Stimulated activated CD8-positive, alpha-beta memory T cell treated with anti-CD3 and anti-CD28 coated beads, Interleukin-12 subunit alpha, Interleukin-12 subunit beta, amount 100 ng/mL, for 24 hours (primary cell): ENCODE data around the gene CDHR2.
"Not testable (repeated sequence)": the region's sequence is repeated elsewhere in the genome, so short reads cannot be mapped to it uniquely, and the experiment has no call there.

ENCODE experiments used
- DNase-seq: peaks from one replicate; pipeline ENCODE4 v3.0.0-alpha.2; 2020; ENCODE audit errors: extremely low read depth

CDHR2 gene

DNA sequence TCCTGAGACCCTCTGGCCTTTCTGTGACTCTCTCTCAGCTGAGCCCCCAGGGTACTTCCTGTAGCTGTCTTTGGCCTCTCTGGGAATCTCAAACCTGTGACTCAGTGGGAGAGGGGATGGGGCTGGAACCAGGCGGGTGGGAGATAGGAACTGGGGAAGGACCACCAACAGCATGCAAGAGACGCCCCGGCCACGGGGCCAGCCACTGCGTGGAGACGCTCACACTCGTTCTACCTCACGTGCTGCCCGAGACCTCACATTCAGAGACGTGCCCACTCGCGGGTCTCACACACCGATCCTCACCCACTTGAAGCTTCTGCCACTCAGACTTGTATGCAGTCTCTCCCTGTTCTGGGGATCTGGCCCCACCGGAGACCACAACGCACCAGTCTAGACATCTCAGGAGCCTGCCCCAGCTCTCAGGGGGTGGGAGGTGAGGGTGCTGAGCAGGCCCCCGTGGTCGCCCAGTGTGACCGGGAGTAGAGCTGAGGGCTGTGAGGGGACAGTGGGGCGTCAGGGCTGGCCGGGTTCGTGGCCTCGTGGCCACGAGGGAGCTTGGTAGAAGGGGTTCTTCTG is 47.0 kb downstream of the CDHR2 start:
- DNase-seq = no peak

DNA sequence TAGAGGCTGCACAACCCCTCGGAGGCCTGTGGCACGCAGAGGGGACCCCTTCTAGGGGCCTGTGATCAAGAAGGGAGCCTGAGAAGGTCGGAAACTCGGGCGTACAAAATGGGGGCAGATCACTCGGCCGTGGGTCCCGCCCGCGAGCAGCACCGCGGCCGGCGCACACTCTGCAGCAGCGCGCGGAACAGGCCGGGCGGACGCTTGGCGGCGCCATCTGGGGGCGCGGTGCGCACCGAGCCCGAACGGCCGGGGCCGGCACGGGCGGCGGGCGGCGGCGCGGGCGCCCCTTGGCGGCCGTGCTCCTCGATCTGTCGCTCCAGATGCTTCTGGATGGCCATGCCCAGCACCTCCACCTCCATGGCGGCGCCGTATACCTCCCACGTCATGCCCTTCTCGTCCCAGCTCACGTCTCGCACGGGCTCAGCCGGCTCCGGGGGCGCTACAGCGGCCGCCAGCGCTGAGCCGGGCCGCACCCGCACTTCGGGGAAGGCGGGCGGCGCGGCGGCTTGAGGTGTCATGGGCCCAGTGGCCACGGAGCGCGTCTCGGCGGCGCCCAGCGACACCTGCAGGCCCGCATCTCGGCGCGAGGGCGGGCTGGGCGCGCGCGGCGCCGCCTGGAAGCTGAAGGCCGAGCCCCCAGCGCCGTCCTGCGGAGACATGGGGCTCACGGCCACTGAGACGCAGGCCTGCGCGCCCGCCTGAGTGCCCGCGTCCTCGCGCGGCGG is 47.7 kb downstream of the CDHR2 start:
- peak; percentile 25 for DNase-seq

DNA sequence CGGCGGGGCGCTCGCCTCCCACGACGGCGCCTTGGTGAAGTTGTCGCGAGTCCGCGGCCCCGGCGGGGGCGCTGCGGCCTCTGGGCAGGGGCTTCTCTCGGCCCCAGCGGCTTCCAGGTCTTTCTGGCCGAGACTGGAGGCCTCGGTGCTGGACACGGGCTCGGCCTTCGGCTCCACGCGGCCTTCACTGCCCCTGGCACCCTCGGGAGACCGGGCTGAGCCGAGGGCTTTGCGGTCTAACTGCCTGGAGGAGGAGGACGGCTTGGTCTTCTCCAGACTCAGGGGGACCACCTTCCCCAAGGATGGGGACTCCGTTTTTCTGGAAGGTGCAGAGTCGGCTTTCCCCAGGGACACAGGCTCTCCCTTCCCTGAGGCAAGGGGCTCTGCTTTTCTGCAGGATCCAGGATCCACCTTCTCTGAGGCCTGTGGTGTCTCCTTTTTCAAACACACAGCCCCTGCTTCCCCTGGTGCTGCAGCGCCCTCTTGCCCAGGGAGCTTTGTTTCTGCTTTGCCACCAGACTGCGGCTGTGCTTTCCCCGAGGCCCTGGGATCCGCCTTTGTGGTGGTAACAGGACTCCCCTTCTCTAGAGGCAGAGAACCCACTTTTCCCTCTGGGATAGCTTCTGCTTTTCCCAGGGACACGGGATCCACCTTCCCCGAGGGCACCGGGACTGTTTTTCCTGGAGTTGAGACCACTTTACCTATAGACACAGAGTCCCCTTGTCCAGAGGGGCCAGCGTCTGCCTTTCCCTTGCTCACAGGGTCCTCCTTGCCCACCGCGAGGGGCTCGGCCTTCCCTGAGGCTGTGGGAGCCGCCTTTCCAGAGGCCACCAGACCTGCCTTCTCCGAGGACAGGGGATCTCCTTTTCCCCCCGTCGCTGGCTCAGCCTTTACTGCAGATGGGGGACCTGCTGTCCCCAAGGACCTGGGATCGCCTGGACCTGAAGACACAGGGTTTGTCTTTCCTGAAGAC is 48.6 kb downstream of the CDHR2 start:
- no peak for DNase-seq

DNA sequence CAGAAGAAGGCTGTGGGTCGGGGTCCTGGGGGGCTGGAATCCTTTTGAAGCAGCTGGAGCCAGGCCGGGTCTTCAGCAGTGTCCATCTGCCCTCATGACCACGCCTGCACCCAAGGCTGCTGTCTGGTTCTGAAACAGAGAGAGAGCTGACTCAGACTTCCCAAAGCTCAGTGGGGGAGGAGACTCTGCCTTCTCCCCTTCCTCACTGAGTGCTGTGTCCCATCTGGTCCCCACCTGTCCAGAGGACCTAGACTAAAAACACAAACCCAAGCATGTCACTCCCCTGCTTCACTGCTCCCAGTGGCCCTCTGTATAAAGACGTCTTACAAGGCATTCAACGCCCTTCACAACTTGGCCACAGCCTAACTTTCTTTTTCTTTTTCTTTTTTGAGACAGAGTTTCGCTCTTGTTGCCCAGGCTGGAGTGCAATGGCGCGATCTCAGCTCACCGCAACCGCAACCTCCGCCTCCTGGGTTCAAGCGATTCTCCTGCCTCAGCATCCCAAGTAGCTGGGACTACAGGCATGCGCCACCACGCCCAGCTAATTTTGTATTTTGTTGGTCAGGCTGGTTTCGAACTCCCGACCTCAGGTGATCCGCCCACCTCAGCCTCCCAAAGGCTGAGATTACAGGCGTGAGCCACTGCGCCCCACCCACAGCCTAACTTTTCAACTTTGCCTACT is 50.7 kb downstream of the CDHR2 start:
- not testable (repeated sequence) for DNase-seq

DNA sequence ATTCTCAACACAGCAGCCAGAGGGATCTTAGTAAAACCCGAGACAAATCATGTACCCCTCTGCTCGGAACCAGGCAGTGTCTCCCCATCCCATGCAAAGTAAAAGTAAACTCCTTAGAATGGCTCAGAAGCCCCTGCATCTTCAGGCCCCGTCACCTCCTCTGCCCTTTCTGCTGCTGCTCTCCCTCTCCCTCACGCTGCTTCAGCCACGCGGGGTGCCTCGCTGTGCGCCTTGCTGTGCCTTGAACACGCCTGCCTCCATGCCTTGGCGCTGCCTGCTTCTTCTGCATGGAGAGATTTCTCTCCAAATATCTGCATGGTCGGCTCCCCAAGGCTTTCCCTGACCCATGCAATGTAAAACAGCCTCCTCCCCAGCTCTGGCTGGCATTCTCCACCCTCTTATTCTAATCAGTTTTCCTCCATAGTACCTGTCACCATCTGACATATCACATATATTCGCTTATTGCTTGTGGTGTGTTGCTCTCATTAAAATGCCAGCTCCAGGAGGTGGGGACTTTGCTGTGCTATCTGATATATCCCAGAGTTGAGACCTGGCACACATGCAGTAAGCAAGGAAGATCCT is 52.9 kb downstream of the CDHR2 start:
- DNase-seq = no peak

DNA sequence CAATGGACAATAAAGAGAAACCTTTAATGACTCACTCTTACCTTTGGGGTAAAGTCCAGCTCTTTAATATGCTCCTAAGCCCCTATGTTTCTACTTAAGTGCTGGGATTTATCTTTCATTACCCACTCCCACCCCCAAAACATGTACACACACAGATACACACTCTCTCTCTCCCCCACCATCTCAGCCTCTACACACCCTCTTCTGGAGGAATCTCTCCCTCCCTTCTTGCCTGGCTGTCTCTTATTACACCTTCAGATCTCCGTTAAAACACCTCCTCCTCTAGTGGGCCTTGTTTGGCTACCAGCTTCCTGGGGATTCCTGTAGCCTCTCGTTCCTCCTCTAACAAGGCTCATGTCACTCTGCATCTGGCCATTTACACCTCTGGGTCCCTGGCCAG is 53.9 kb downstream of the CDHR2 start:
- DNase-seq = no peak

DNA sequence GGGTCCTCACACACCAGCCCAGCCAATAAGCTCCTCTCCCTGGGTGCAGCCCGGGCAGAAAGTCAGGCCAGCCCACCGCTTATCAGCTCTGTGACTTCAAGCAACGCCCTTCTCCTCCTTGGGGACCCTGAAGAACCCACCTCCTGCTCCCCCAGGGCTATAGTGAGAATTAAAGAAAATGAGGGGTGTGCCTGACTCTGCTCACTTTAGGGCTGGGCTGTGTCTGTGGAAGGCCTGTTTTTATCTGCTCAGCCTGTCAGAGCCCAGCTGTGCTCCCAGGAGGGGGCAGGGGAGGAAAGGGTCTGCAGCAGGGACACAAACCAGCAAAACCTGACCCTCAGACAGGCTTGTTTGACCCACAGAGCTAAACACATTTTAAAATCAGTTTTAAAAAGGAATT is 56.9 kb downstream of the CDHR2 start:
- no peak for DNase-seq

DNA sequence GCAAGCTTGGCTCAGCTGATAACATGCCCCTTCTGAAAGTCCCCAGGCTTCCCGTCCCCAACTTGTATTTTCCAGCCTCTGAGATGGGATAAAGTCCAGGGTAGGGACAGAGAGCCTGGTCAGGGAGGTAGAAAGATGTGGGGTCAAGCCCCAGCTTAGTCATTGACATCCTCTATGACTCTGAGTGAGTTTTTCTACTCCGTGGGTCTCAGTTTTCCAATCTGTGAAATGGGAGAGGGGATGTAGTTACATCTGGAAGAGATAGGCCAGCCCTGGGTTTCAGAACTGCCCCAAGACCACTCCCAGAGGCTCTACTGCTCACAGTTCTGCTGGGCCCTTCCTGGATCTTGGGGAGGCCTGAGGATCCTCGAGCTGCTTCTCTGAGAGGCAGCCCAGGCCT is 57.7 kb downstream of the CDHR2 start:
- no peak for DNase-seq

DNA sequence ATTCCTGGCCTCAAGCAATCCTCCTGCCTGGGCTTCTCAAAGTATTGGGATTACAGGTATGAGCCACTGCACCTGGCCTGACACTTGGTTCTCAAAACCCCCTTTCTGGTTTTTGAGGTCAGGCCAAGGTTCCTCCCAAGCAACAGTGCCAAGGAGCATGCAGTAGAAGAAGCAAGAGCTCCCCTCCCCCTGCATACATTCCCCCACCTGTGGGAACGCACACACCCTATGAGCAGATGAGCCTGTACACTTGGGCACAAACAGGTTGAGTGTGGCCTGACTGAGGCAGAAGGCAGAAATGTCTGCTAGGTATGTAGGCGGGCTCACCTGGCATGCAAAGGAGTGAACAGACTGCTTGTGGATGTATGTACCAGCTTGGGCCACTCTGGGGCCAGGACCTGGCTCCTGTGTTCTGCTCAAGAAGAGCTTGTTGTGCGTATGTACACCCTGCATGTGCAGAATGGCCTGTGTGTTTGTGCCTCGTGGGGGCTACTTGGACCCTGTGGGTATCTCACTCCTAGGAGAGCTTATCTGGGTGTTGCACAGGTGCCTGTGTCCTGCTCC is 59.1 kb downstream of the CDHR2 start:
- no peak for DNase-seq

DNA sequence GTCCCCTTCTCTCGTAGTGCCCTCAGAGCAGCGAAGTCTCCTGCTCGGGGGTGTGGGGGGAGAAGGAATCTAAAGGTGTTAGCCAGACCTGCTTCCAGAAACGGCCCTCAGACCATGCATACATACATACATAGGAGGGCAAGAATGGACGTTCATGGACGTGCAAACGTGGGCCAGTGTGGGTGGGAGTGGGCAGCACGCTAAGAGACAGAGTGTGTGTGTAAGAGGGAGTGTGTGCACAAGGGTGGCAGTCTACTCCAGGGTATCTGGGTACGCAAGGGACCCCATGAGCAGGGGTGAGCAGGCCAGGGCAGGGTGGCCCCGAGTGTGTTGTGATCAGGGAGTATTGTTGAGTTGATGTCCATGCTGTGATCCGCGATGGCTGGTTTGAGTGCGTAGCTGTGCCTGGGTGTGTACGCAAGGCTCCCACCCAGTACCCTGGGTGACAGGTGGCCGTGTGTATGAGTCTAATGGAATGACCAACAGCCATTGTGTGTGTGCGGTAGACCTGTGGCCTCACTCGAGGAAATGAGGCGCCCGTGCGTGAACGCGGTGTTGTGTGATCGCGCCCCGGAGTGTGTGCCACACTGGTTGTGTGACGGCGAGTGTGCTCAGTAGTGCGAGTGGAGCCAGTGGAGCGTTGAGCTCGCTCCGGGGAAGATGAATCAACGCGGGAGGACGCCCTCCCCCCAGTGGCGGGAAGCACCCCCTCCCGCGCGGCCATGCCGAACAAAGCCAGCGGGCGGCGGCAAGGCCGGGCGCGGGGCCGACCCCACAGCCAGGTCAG is 60.0 kb downstream of the CDHR2 start:
- no peak for DNase-seq

DNA sequence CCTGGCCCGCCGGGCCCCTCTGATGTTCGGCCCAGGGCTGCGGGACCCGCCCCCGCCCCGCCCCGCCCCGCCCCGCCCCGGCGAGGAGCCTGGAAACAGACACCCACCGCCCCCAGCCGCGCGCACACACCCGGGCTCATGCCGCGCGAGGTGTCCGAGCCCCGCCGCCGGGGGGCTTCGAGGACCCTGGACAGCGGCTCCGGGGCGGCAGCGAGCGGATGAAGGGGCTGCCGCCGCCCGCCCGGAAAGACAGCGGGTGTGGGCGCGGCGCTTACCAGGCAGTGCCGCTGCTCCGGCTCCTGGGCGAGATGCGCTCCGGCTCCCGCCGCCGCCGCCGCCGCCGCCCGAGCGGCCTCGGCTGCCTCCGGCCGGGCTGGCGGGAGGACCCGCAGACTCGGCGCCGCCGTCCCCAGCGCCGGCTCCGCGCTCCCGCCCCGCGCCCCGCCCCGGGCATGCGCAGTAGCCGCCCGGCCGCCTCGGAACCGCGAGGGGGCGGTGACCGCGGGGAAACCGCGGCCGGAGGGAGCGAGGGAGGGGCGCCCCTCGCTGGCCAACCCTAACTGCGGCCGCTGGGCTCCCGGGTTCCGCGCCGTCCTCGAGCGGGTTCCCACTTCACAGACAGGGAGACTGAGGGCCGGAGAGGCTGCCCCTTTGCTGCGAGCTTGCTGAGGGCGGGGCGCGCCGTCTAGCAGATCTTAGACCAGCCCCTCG is 60.7 kb downstream of the CDHR2 start, which contains the start of gene GPRIN1:
GPRIN1 (minus strand) TSS at position 433 of the 711 bp plus-strand sequence. CDS start 10,322 bp downstream, outside the sequence.
- no peak for DNase-seq

DNA sequence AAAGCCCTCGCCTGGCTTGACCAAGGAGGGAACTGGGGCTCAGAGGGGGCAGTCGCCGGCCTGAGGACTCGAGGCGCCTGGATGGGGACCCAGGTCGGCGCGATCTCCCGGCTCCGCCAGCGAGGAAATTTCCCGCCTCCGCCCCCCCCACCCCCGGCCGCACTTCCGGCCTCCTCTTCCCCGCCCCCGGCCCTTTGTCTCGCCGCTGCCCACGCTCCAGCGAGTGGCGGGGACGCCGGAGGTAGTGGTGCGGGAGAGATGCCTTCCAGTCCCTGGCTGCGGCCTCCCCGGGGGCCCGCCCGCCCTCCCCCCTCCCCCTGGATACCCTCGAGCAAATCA is 61.3 kb downstream of the CDHR2 start:
- no peak for DNase-seq

DNA sequence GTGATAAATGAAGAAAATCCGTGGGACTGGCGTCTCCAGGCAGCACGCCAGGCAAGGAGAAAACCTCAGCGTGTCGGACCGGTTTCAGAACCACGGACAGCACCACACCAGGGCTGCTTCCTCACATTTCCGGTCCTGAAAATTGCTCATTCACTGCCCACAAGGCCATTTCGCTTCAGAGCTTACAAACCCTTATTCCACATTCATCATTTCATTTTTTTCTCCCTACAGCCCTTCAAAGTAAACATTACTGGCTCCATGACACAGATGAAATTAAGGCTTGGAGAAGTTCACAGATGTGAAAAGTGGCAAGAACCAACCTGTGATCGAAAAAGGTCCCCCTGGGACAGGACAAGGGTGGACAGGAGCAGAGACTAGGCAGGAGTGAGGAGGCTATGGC is 62.3 kb downstream of the CDHR2 start:
- no peak for DNase-seq

DNA sequence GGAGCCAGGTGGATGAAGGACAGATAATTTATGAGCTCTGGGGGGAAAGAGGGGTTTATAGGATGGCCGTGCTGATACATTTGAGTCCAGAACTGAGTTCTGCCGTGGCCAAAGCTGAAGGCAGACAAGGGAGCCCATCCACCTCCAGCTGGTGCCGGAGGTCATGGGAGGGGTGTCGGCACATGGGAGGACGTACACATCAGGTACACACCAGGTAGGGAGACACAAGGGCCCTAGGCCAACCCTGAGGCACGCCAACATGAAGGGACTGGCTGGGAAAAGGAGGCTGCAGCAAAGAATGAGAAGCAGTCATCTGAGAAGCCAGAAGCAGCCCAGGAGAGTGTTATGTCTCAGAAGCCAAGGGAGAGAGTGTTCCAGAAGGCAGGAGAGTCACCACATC is 62.9 kb downstream of the CDHR2 start:
- DNase-seq = no peak

DNA sequence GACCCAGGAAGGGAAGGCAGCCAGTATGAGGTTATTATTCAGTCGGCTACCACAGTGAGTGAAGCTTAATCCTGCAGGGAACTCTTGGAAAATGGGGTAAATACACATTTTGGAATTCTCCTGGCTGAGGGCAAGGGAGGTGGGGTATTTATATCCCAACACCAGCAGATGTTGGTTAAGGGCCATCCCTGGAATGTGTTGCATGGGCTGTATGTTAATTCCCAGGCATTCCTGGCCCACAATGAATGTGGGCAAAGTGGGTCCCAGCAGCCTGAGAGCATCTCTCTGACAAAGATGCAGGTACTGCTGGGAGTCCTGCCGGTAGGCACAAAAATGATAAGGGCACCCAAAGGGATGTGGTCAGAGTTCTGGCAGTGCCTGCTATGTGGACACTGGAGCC is 63.7 kb downstream of the CDHR2 start:
- DNase-seq = no peak

DNA sequence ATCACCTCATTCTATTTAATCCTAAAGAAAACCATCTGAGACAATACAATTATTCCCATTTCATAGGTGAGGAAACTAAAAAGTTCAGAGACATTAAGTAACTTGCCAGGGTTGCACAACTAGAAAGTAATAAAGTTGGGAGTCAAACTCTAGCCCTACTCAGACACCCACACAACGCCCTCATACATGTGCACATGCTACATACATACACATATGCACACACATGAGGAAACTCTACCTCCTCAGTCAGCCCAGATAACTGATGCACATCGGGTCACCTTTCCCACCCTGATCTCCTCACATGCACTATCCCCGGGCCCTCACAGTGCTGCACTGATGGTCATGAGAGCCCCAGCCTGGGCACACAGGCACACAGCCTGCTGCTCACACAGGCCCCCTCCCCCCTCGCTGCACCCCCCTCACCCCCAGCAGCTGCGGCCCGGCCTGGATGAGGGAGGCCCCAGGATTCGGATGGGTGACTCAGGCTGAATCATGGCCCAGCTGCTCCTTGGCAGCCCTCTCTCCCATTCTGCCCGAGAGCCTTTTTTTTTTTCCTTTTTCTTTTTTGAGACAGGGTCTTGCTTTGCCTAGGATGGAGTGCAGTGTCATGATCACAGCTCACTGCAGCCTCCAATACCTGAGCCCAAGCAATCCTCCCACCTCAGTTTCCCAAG is 65.8 kb downstream of the CDHR2 start:
- no peak for DNase-seq

DNA sequence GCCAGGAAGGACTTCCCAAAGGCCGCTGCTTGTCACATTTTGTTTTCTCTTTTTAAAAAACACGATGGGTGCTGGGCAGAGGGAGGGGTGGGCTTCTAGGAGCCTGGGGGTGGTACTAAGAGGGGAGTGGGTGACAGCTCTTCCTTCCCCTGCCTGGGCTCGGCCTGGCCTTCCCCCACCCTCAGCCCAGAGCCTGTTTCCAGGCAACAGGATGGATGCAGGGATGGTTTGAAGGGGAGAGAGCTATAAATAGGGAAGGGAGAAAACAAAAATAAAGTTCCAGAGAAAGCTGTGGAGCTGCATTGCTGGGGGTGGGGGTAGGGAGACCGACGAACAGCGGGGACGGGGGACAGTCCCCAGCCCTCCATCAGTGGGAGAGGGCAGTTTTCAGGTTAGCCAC is 67.4 kb downstream of the CDHR2 start:
- DNase-seq = no peak

DNA sequence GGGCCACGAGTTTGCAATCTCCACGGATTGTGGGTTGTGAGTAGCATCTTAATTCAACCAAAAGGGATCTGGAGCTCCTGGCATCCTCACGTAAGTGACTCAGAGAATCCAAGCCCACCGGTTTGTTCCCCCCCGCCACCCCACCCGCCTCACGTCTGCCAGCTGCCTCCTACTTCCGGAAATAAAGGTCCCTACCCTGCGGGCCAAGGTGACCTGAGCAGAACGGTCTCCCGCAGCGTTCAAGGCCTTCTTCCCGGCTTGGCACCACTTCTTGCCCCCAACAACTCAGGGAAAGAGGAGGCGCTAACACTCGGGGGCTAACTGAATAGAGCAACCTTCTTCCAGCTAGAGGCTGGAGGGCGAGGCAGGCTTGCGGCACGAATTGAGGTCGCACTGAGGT is 69.6 kb downstream of the CDHR2 start:
- DNase-seq = no peak

DNA sequence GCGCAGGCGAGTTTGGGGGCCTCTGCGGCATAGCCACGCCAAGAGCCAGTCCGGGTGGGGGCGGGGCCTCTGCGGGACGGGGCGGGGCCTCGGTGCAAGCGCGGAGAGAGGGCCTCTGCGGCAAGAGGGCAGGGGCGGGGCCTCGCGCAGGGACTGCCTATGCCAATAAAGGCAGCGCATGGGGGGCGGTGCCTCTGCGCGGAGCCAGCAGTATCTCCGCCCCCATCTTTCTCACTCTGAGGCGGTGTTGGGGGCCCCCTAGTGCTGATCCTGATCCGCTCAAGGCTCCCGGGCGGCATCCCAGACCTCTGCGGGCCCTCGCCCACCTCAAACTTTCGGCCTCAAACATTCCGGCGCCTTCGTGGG is 70.0 kb downstream of the CDHR2 start:
- peak; percentile 64 for DNase-seq
